Measurements from ENCODE around the gene WEE2. TPM values are rescaled to one million over a fixed set of nuclear protein-coding genes. Genes with fewer than 3 reads are reported as not detected.

The WEE2 gene
- total RNA-seq, 1 experiment from 2014 or later = 0.04 TPM

- no peak overlapping the region for H3K4me3 Mint-ChIP-seq
- ATAC-seq = no peak
- H3K27me3 Mint-ChIP-seq (ENCODE audit: low read depth) = no peaks in the 10 kb centered on the region
- no peak for DNase-seq (ENCODE audit: low spot score)
- peaks cover 22% of the 10 kb centered on the region for H3K36me3 Mint-ChIP-seq
- no peak overlapping the region for H3K27ac Mint-ChIP-seq
- ChIA-PET POLR2A (no interaction called here), CTCF (no interaction called here)
- H3K4me1 Mint-ChIP-seq = peaks cover 7% of the 10 kb centered on the region
- TF ChIP-seq ZNF416 (CRISPR knock-in tag; IDR thresholded peaks at IDR 0.05) (no peak), ZNF423 (CRISPR knock-in tag; IDR thresholded peaks at IDR 0.05) (no peak)
- peaks cover 10% of the 10 kb centered on the region for H3K9me3 Mint-ChIP-seq
Measured at GRCh38 chr7:141676618-141677017, 31.5 kb upstream of the WEE2 start.

DNA sequence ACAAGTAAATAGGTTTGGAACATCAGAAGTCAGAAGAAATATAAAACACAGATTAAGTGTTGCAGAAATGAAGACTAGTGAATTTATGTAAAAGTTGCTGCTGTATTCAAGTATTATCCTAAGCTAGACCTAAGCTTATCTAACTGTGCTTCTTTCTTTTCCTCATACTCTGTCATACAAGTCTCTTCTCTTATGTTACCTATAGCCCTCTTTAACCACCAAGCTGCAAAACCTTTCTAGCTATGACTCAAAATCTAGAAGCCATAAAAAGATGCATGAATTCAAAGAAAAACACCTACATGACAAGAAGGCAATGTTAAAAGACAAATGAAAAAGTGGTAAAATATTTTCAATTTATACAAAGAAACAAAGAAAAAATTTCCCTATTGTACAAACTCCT lies 29.1 kb upstream of the WEE2 start:
- H3K36me3 Mint-ChIP-seq = peaks cover 2% of the 10 kb centered on the region; the same call in 1 of the 2 replicates
- no peaks in the 10 kb centered on the region for H3K27me3 Mint-ChIP-seq (ENCODE audit: low read depth)
- ATAC-seq (no peak), DNase-seq (ENCODE audit: low spot score) (no peak)
- TF ChIP-seq EMX1 (CRISPR knock-in tag; IDR thresholded peaks at IDR 0.05) = no peak
- no peak for TF ChIP-seq ESRRA (CRISPR knock-in tag; IDR thresholded peaks at IDR 0.05; ENCODE audit: borderline replicate concordance)
- no peak for TF ChIP-seq E2F5 (CRISPR knock-in tag; IDR thresholded peaks at IDR 0.05)
- no peak for TF ChIP-seq PRRX2 (CRISPR knock-in tag; IDR thresholded peaks at IDR 0.05)
- TF ChIP-seq ELF4 (CRISPR knock-in tag; IDR thresholded peaks at IDR 0.05; ENCODE audit: low read depth) = no peak
- ChIA-PET CTCF (interaction anchor here (1.7 kb wide), 1 partner anchor 24 kb away, joined by 4 read pairs; no protein-coding TSS in a partner anchor), POLR2A (no interaction called here)
- H3K27ac Mint-ChIP-seq = no peak overlapping the region
- H3K4me3 Mint-ChIP-seq = no peak overlapping the region
- H3K4me1 Mint-ChIP-seq = peaks cover 7% of the 10 kb centered on the region
- no peaks in the 10 kb centered on the region for H3K9me3 Mint-ChIP-seq

DNA sequence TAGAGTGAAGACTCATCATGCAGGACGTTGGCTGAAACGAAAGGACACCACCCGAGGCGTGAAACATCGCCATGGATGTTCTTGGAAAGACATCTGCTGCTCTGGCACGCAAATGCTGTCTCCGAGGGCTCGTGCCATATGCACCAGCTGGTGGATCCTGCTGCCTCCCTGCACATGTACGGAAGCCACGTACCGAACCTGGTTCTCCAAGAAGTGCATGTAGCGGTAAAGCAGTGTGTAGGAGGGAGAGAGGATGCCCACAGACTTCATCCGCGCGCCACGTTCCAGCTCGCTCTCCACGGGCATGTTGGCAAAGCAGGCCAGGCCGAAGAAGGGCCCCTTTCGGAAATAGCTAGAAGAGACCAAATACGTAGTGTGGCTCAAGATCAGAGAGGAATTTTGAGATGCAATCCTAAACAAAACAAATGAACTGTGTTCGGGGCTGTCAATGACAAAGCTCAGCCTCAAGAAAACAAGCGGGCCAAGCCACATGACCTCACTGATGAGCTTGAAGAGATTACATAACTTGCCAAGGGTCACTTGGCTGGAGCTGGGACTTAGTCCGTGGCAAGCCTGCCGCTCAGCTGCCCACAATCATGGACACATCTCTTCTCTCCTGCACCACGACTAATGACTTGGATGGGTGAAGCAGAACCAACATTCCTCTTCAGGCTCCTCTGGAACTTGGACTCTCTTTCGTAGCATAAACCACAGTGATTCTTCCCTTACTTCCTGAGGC lies 22.7 kb upstream of the WEE2 start:
- POLR2A ChIA-PET = no interaction called here
- Mint-ChIP-seq H3K9me3 (no peaks in the 10 kb centered on the region), H3K27ac (no peak overlapping the region), H3K4me3 (no peak overlapping the region), H3K27me3 (ENCODE audit: low read depth) (no peaks in the 10 kb centered on the region), H3K36me3 (peaks cover 8% of the 10 kb centered on the region; the same call in 1 of the 2 replicates), H3K4me1 (peaks cover 10% of the 10 kb centered on the region)
- TF ChIP-seq NR3C1 (CRISPR knock-in tag; conservative IDR thresholded peaks at IDR 0.05; ENCODE audit: low read depth) (no peak), CREB1 (CRISPR knock-in tag; IDR thresholded peaks at IDR 0.05) (no peak), EMX1 (CRISPR knock-in tag; IDR thresholded peaks at IDR 0.05) (no peak), TEAD1 (CRISPR knock-in tag; IDR thresholded peaks at IDR 0.05) (no peak)
- TF ChIP-seq, protein P1, sequence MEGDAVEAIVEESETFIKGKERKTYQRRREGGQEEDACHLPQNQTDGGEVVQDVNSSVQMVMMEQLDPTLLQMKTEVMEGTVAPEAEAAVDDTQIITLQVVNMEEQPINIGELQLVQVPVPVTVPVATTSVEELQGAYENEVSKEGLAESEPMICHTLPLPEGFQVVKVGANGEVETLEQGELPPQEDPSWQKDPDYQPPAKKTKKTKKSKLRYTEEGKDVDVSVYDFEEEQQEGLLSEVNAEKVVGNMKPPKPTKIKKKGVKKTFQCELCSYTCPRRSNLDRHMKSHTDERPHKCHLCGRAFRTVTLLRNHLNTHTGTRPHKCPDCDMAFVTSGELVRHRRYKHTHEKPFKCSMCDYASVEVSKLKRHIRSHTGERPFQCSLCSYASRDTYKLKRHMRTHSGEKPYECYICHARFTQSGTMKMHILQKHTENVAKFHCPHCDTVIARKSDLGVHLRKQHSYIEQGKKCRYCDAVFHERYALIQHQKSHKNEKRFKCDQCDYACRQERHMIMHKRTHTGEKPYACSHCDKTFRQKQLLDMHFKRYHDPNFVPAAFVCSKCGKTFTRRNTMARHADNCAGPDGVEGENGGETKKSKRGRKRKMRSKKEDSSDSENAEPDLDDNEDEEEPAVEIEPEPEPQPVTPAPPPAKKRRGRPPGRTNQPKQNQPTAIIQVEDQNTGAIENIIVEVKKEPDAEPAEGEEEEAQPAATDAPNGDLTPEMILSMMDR (IDR thresholded peaks at IDR 0.05) = no peak
- DNase-seq (ENCODE audit: low spot score) (no peak), ATAC-seq (no peak)
- CTCF ChIA-PET = interaction anchor here (1.2 to 2.3 kb wide), 2 partner anchors 11 to 31 kb away, joined by 4 to 9 read pairs; no protein-coding TSS in a partner anchor

DNA sequence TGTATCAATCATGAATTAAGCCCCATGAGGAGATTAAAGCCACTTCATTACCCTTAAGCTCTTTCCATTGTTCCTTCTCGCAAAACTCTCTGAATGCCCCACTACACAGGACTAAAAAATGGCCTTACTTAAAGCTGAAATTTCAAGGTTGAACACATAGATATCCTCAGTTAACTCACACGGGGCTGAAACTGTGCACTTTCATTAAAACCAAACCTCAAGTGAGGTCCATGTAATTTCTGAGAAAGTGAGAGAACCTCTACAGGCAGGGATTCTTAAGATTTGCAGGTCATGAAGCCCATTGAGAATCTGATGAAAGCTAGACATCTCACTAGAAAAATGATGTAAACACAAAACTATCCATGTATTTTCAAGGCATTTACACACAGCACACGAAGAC lies 22.1 kb upstream of the WEE2 start:
- no peak overlapping the region for H3K4me3 Mint-ChIP-seq
- no peak for ATAC-seq

More for the DNA sequence above, 22.1 kb upstream of the WEE2 start:
- DNase-seq (ENCODE audit: low spot score) = no peak
- Mint-ChIP-seq H3K27me3 (ENCODE audit: low read depth) (no peaks in the 10 kb centered on the region), H3K4me1 (peaks cover 12% of the 10 kb centered on the region), H3K9me3 (no peaks in the 10 kb centered on the region), H3K27ac (no peak overlapping the region; the same call in 1 of the 2 replicates), H3K36me3 (peaks cover 8% of the 10 kb centered on the region; the same call in 1 of the 2 replicates)
- POLR2A ChIA-PET = no interaction called here
- CTCF ChIA-PET = interaction anchor here (1.2 to 2.3 kb wide), 2 partner anchors 12 to 32 kb away, joined by 4 to 9 read pairs; no protein-coding TSS in a partner anchor
- TF ChIP-seq CREB1 (CRISPR knock-in tag; IDR thresholded peaks at IDR 0.05) = no peak
- TF ChIP-seq IRF2 (CRISPR knock-in tag; IDR thresholded peaks at IDR 0.05; ENCODE audit: borderline replicate concordance, low read depth) = no peak
- TF ChIP-seq ZNF671 (CRISPR knock-in tag; IDR thresholded peaks at IDR 0.05) = no peak
- TF ChIP-seq ZMAT4 (CRISPR knock-in tag; IDR thresholded peaks at IDR 0.05) = no peak
